Mesothelial cell of epicardium (in vitro differentiated cells): ENCODE data around the gene DCST1. TPM values are rescaled to one million over a fixed set of nuclear protein-coding genes. Genes with fewer than 3 reads are reported as not detected.
A peak's percentile ranks its signal among the peaks of the same experiment; 100 is the strongest.

Experiments
- DNase-seq, 2 experiments: peaks; one replicate each; pipeline ENCODE4 v3.0.0; 2021; ENCODE audit warnings: low spot score in 2 of 2; ENCODE audit not compliant: unreplicated experiment in 2 of 2
- H3K27ac Mint-ChIP-seq: 2 replicates; pipeline ENCODE4 v1.8.0; 2021; ENCODE audit warnings: mixed read lengths
- H3K27me3 Mint-ChIP-seq: 2 replicates; pipeline ENCODE4 v1.8.0; 2021; ENCODE audit warnings: low read depth, mixed read lengths
- H3K36me3 Mint-ChIP-seq: 2 replicates; pipeline ENCODE4 v1.8.0; 2021; ENCODE audit warnings: mixed read lengths
- H3K4me1 Mint-ChIP-seq: 2 replicates; pipeline ENCODE4 v1.8.0; 2021; ENCODE audit warnings: mixed read lengths
- H3K4me3 Mint-ChIP-seq: 2 replicates; pipeline ENCODE4 v1.8.0; 2021; ENCODE audit warnings: mild to moderate bottlenecking, moderate library complexity, mixed read lengths
- H3K9me3 Mint-ChIP-seq: 2 replicates; pipeline ENCODE4 v1.8.0; 2021; ENCODE audit warnings: mixed read lengths
- CTCF ChIP-seq: fragments of 200-600 bp; sonication (generic); IDR thresholded peaks from one replicate; pipeline ENCODE4 v1.5.0; 2021; ENCODE audit warnings: antibody characterized with exemption; ENCODE audit not compliant: unreplicated experiment
- total RNA-seq: library from RNA; stranded (reverse); gene quantifications from 3 replicates; pipeline ENCODE4 v1.2.1, GENCODE V29; 2021

Gene DCST1
- total RNA-seq, 1 donor from 2014 or later, result 0.58 TPM

DNA sequence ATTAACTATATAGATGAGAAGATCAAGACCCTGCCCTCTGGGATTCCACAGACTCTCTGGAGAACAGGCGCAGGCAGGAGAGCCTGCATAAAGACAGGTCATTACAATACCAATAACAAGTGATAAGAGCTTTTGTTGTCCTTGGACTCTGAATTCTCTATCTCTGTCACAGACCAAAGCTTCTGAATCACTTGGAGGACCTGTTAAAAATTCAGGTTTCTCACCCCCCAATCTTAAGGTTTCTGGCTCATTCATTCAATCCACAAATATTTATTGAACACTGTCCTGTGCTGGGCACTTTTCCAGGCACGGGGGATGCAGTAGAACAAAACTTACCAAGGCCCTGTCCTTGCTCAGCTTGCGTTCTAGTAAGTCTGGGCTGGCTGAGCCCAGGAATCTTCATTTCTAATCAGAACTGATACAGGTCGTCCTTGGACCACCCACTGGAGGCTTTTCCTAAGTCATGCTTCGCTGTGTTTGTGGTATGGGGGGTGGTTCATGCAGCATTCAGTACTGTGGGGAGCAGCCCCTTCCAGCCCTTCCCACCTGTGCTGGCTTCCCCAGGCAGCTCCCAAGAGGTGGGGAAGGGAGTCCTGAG, 31.3 kb downstream of the DCST1 start:
- TF ChIP-seq CTCF, result no peak
- Mint-ChIP-seq H3K4me1 (peaks cover 35% of the 10 kb centered on the region), H3K9me3 (no peaks in the 10 kb centered on the region), H3K27me3 (peaks cover 2% of the 10 kb centered on the region), H3K36me3 (peaks cover 13% of the 10 kb centered on the region), H3K27ac (peak overlapping the region; percentile 87), H3K4me3 (peak overlapping the region; percentile 76)
- no peak for DNase-seq

- peaks cover 41% of the 10 kb centered on the region for H3K4me1 Mint-ChIP-seq
- no peaks in the 10 kb centered on the region for H3K9me3 Mint-ChIP-seq
- DNase-seq, result no peak
- no peak overlapping the region for H3K4me3 Mint-ChIP-seq
- H3K27me3 Mint-ChIP-seq, result peaks cover 5% of the 10 kb centered on the region
- H3K27ac Mint-ChIP-seq, result no peak overlapping the region
- H3K36me3 Mint-ChIP-seq, result peaks cover 13% of the 10 kb centered on the region
- TF ChIP-seq CTCF, result no peak
Measured at GRCh38 chr1:155066777-155067176, 33.2 kb downstream of the DCST1 start.

- Mint-ChIP-seq H3K27me3 (peaks cover 21% of the 10 kb centered on the region), H3K9me3 (no peaks in the 10 kb centered on the region), H3K4me1 (peaks cover 31% of the 10 kb centered on the region), H3K4me3 (no peak overlapping the region), H3K27ac (peak overlapping the region; percentile 43), H3K36me3 (peaks cover 13% of the 10 kb centered on the region)
- TF ChIP-seq CTCF, result no peak
- DNase-seq, result no peak
Measured at GRCh38 chr1:155068599-155068998, 35.0 kb downstream of the DCST1 start.

DNA sequence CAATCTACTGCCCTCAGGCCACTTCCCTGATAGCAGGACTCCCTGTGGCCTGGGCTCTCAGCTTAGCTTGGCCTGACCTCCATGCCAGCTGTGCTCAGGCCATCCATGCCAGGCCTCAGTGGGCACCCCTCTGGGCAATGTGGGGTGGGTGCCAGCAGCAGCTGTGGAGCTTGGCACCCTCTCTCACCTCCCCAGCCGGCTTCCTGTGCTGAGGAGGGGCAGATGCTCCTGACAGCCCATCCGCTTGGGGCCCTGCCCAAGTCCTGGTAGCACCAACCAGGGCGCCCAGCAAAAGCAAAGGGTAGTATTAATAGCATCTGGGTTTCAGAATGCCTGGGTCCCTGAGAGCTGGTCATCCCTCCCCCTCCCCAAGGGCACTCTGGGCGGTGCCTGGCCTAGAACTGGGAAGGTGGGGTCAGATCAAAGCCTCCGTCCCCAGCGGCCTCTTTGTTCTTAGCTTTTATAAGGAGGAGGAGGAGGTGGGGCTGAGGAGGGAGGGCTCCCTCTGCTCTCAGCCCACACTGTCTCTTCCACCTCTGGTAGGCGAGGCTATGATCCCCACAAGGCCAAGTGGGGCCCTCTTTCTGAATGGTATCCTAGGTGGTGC, 36.0 kb downstream of the DCST1 start:
- Mint-ChIP-seq H3K4me1 (peaks cover 26% of the 10 kb centered on the region), H3K36me3 (peaks cover 13% of the 10 kb centered on the region), H3K27me3 (peaks cover 25% of the 10 kb centered on the region), H3K4me3 (peak overlapping the region; percentile 61), H3K27ac (peak overlapping the region; percentile 28), H3K9me3 (no peaks in the 10 kb centered on the region)
- no peak for TF ChIP-seq CTCF
- DNase-seq, result no peak

DNA sequence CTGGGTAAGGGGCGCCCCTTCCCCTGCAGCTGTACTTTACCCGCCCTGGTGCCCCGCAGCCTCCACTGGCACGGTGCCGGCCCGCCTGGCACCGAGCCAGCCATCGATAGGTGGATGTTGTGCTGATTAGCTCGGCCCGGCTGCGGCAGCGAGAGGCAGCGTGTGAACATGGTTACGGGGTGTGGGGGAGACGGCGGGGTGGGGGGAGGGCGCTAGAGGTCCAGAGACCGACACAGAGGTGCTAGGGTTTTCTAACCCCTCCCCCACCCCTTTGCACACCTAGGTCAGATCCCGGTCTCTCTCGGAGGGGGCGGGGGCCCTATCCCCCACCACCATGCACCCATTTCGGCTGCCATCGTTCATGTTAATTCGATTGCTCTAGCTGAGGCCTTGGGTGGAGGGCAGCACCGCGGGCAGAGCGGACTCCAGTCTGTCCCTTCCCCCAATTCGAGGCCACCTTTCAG, 36.6 kb downstream of the DCST1 start:
- Mint-ChIP-seq H3K4me1 (peaks cover 20% of the 10 kb centered on the region), H3K27me3 (peaks cover 26% of the 10 kb centered on the region), H3K27ac (peak overlapping the region; percentile 9), H3K36me3 (peaks cover 13% of the 10 kb centered on the region), H3K4me3 (peak overlapping the region; percentile 61), H3K9me3 (no peaks in the 10 kb centered on the region)
- no peak for DNase-seq
- TF ChIP-seq CTCF, result no peak
